ENCODE data around the gene NCL.

GRCh38 chr2:231456295-231457004 lies 7.8 kb downstream of the NCL start:
- TF ChIP-seq, protein P1, sequence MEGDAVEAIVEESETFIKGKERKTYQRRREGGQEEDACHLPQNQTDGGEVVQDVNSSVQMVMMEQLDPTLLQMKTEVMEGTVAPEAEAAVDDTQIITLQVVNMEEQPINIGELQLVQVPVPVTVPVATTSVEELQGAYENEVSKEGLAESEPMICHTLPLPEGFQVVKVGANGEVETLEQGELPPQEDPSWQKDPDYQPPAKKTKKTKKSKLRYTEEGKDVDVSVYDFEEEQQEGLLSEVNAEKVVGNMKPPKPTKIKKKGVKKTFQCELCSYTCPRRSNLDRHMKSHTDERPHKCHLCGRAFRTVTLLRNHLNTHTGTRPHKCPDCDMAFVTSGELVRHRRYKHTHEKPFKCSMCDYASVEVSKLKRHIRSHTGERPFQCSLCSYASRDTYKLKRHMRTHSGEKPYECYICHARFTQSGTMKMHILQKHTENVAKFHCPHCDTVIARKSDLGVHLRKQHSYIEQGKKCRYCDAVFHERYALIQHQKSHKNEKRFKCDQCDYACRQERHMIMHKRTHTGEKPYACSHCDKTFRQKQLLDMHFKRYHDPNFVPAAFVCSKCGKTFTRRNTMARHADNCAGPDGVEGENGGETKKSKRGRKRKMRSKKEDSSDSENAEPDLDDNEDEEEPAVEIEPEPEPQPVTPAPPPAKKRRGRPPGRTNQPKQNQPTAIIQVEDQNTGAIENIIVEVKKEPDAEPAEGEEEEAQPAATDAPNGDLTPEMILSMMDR (conservative IDR thresholded peaks at IDR 0.05; ENCODE audit: low read depth, low read length), result no peak
- no peak for TF ChIP-seq EZH2 (IDR thresholded peaks at IDR 0.05; ENCODE audit: borderline replicate concordance, low read depth, low read length, poor library complexity, severe bottlenecking)

All from A673 (cell line).